ENCODE results near the gene EVI5L. TPM values are rescaled to one million over a fixed set of nuclear protein-coding genes. Genes with fewer than 3 reads are reported as not detected.

The EVI5L gene
- polyA plus RNA-seq, 1 experiment = 11.7 TPM

DNA sequence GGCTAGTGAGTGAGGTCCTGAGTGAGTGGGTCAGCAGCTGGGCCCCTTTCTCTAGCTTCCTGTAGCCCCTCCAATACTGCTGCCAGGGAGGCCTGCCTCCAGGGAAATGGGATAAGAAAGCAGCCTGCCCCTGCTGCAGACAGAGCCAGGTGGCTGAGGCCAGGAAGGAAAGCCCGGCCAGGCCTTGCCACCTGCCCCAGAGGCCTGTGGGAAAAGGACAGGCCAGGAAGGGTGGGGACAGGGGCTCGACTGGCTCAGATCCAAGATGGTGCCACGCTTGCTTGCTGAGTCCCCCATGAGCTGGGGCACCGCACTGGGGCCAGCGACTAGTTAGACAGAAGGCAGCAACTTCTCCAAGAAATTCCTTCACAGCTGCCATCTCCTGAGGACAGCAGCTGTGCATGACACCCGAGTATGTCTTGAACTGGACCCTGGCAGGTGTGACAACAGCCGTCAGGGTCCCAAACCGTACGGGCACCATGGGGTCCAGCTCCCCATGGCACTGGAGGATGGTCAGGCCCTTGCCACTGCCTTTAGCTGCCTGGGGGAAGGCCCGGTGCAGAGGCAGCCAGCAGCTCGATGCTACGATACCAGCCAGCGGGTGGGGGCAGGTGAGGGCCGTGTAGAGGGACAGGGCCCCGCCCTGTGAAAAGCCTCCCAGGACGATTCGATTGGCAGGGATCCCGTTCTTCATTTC lies 49.2 kb downstream of the EVI5L start:
- TF ChIP-seq, protein P1, sequence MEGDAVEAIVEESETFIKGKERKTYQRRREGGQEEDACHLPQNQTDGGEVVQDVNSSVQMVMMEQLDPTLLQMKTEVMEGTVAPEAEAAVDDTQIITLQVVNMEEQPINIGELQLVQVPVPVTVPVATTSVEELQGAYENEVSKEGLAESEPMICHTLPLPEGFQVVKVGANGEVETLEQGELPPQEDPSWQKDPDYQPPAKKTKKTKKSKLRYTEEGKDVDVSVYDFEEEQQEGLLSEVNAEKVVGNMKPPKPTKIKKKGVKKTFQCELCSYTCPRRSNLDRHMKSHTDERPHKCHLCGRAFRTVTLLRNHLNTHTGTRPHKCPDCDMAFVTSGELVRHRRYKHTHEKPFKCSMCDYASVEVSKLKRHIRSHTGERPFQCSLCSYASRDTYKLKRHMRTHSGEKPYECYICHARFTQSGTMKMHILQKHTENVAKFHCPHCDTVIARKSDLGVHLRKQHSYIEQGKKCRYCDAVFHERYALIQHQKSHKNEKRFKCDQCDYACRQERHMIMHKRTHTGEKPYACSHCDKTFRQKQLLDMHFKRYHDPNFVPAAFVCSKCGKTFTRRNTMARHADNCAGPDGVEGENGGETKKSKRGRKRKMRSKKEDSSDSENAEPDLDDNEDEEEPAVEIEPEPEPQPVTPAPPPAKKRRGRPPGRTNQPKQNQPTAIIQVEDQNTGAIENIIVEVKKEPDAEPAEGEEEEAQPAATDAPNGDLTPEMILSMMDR (IDR thresholded peaks at IDR 0.05; ENCODE audit: insufficient read depth, low read depth, low read length) = no peak
- Histone ChIP-seq H3K4me3 (ENCODE audit: low read depth, low read length) (no peak overlapping the region), H3K27me3 (ENCODE audit: control insufficient read depth, insufficient read depth, low read length) (peaks cover 12% of the 10 kb centered on the region), H3K36me3 (ENCODE audit: control insufficient read depth, insufficient read depth, low read length) (no peaks in the 10 kb centered on the region)
- CTCF ChIA-PET = interaction anchor here (1.6 kb wide), 1 partner anchor 10 kb away, joined by 7 read pairs; no protein-coding TSS in a partner anchor
- POLR2A ChIA-PET = no interaction called here
- no peak for DNase-seq (ENCODE audit: low read depth)

DNA sequence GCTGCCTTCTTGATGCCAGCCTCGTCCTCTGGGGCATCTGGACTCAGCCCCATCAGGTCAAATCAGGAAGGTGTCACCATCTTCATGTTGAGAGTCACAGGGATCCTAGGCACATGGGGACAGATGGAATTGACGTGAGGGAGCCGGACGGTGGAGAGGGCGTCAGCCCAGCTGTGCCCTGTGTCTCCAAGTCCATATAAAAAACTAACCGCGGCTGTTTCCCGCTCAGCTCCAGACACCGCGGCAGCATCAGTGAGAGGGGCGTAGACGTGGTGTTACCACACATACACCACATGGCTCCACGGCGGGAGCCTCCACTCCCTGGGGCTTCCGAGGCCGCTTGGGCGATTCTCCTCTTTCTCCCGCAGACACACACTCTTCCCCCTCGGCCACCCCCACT lies 49.8 kb downstream of the EVI5L start:
- POLR2A ChIA-PET = no interaction called here
- H3K36me3 ChIP-seq (ENCODE audit: control insufficient read depth, insufficient read depth, low read length) = no peaks in the 10 kb centered on the region
- no peak for DNase-seq (ENCODE audit: low read depth)
- H3K27me3 ChIP-seq (ENCODE audit: control insufficient read depth, insufficient read depth, low read length) = peaks cover 7% of the 10 kb centered on the region
- H3K4me3 ChIP-seq (ENCODE audit: low read depth, low read length) = no peak overlapping the region
- CTCF ChIA-PET = interaction anchor here (1.6 kb wide), 1 partner anchor 11 kb away, joined by 7 read pairs; no protein-coding TSS in a partner anchor
- TF ChIP-seq, protein P1 (IDR thresholded peaks at IDR 0.05; ENCODE audit: insufficient read depth, low read depth, low read length) = no peak

DNA sequence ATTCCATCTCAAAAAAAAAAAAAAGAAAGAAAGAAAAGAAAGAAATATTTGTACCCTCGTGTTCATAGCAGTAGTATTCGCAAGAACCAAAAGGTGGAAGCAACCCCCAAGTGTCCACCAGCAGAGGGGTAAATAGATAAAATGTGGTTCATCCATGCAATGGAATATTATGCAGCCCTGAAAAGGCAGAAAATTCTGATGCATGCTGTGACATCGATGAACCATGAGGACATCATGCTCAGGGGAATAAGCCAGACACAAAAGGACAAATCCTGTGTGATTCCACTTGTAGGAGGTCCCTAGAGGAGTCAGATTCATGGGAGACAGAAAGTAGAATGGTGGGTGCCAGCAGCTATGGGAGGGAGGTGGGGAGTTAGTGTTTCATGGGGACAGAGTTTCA lies 51.9 kb downstream of the EVI5L start:
- H3K36me3 ChIP-seq (ENCODE audit: control insufficient read depth, insufficient read depth, low read length) = no peaks in the 10 kb centered on the region
- DNase-seq (ENCODE audit: low read depth) = no peak
- no peaks in the 10 kb centered on the region for H3K27me3 ChIP-seq (ENCODE audit: control insufficient read depth, insufficient read depth, low read length)
- TF ChIP-seq, protein P1 (IDR thresholded peaks at IDR 0.05; ENCODE audit: insufficient read depth, low read depth, low read length) = no peak
- POLR2A ChIA-PET = no interaction called here
- H3K4me3 ChIP-seq (ENCODE audit: low read depth, low read length) = no peak overlapping the region
- CTCF ChIA-PET = interaction anchor here (1.5 to 1.7 kb wide), 2 partner anchors 13 to 18 kb away, joined by 3 to 9 read pairs; no protein-coding TSS in a partner anchor

DNA sequence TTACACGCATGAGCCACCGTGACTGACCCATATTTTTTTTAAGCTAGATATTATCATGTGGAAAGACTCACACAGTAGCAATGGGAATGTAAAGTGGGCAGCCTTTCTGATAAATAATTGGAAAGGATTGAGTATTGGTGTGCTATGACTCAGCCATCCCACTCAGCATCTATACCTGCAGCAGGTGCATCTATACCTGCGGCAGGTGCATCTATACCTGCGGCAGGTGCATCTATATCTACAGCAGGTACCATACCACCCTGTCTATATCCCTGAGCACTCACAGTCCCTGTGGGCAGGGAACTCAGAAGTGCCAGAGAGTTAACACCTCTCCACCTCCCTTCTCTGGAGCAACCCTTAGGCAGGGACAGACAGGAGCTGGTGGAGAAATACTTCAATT lies 53.1 kb downstream of the EVI5L start:
- TF ChIP-seq, protein P1 (IDR thresholded peaks at IDR 0.05; ENCODE audit: insufficient read depth, low read depth, low read length) = no peak
- DNase-seq (ENCODE audit: low read depth) = no peak
- POLR2A ChIA-PET = no interaction called here
- CTCF ChIA-PET = interaction anchor here (5.8 kb wide), 1 partner anchor 14 kb away, joined by 24 read pairs; no protein-coding TSS in a partner anchor
- Histone ChIP-seq H3K4me3 (ENCODE audit: low read depth, low read length) (no peak overlapping the region), H3K36me3 (ENCODE audit: control insufficient read depth, insufficient read depth, low read length) (no peaks in the 10 kb centered on the region), H3K27me3 (ENCODE audit: control insufficient read depth, insufficient read depth, low read length) (no peaks in the 10 kb centered on the region)

DNA sequence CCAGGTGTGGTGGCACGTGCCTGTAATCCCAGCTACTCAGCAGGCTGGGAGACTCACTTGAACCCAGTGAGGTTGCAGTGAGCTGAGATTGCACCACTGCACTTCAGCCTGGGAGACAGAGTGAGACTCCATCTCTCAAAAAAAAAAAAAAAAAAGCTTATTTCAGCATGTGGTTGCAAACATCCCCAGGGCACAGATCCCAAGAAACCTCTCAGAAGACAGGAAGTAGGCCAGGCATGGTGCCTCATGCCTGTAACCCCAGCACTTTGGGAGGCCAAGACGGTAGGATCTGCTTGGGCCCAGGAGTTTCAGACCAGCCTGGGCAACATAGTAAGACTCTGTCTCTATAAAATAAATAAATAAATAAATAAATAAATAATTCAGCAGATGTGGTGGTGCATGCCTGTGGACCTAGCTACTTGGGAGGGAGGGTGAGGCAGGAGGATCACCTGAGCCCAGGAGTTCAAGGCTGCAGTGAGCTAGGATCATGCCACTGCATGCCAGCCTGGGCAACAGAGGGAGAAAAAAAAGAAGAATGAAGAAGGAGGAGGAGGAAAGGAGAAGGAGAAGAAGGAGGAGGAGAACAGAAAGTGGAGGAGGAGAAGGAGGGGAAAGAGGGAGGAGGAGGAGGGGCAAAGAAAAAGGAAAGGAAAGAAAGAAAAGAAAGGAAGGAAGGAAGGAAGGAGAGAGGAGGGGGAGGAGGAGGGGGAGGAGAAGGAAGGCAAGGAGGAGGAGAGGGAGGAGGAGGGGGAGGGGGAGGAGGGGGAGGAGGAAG lies 54.0 kb downstream of the EVI5L start:
- POLR2A ChIA-PET = no interaction called here
- CTCF ChIA-PET = interaction anchor here (5.8 kb wide), 1 partner anchor 15 kb away, joined by 24 read pairs; no protein-coding TSS in a partner anchor
- no peak for DNase-seq (ENCODE audit: low read depth)

More for the DNA sequence above, 54.0 kb downstream of the EVI5L start:
- Histone ChIP-seq H3K4me3 (ENCODE audit: low read depth, low read length) (no peak overlapping the region), H3K36me3 (ENCODE audit: control insufficient read depth, insufficient read depth, low read length) (no peaks in the 10 kb centered on the region), H3K27me3 (ENCODE audit: control insufficient read depth, insufficient read depth, low read length) (no peaks in the 10 kb centered on the region)
- TF ChIP-seq, protein P1 (IDR thresholded peaks at IDR 0.05; ENCODE audit: insufficient read depth, low read depth, low read length) = no peak

Data from BJ (cell line).